Thymus (tissue), 11 donors: Measurements from ENCODE around the gene TMEM237. TPM values are rescaled to one million over a fixed set of nuclear protein-coding genes. Genes with fewer than 3 reads are reported as not detected.

ENCODE experiments used
- DNase-seq, 9 donors: peaks; one replicate each; pipeline ENCODE4 v3.0.0-alpha.2; 2013; ENCODE audit warnings: low spot score in 9 of 9, low read depth in 6 of 9, missing footprints in 1 of 9
- H3K27ac ChIP-seq, 2 donors: one replicate each; pipeline ENCODE4 v1.5.1; 2013; ENCODE audit warnings: control low read depth in 1 of 2, low read depth in 1 of 2, low read length in 1 of 2, mild to moderate bottlenecking in 1 of 2, moderate library complexity in 1 of 2
- H3K27me3 ChIP-seq, 2 donors: one replicate each; pipeline ENCODE4 v1.5.1; 2013; ENCODE audit warnings: low read length in 1 of 2; ENCODE audit not compliant: control insufficient read depth in 2 of 2, insufficient read depth in 1 of 2
- H3K36me3 ChIP-seq, 2 donors: one replicate each; pipeline ENCODE4 v1.5.1; 2013; ENCODE audit warnings: low read length in 1 of 2, mild to moderate bottlenecking in 1 of 2, moderate library complexity in 1 of 2; ENCODE audit not compliant: control insufficient read depth in 2 of 2, insufficient read depth in 2 of 2
- H3K4me1 ChIP-seq, 2 donors: one replicate each; pipeline ENCODE4 v1.5.1; 2013; ENCODE audit warnings: low read length in 2 of 2; ENCODE audit not compliant: control insufficient read depth in 2 of 2, insufficient read depth in 2 of 2
- H3K4me3 ChIP-seq, 2 donors: one replicate each; pipeline ENCODE4 v1.5.1; 2013; ENCODE audit warnings: low read length in 2 of 2, control low read depth in 1 of 2, mild to moderate bottlenecking in 1 of 2
- H3K9me3 ChIP-seq, 2 donors: one replicate each; pipeline ENCODE4 v1.5.1; 2013; ENCODE audit warnings: low read length in 1 of 2, mild to moderate bottlenecking in 1 of 2; ENCODE audit not compliant: control insufficient read depth in 2 of 2, insufficient read depth in 1 of 2
- WGBS: extraction: QIAGEN DNeasy Blood & Tissue Kit; methylation state at CpG from one replicate; pipeline ENCODE4 v1.1.7; 2013; 5-methylcytosine and 5-hydroxymethylcytosine counted together
- polyA plus RNA-seq: library from polyadenylated mRNA; stranded (reverse); fragments of 200-250 nt; gene quantifications from one replicate; pipeline ENCODE4 v1.2.3, GENCODE V29; 2013
- total RNA-seq: library from RNA; stranded (reverse); fragments of 120-200 nt; gene quantifications from one replicate; pipeline ENCODE4 v1.2.4, GENCODE V29; 2013
- donor health status: healthy.

The TMEM237 gene
- total and polyA plus RNA-seq, 2 donors, result 21.1 to 24.7 TPM

- Histone ChIP-seq H3K27me3 (no peaks in the 10 kb centered on the region), H3K27ac (no peak overlapping the region), H3K9me3 (no peaks in the 10 kb centered on the region), H3K4me3 (no peak overlapping the region), H3K36me3 (peaks cover 17 to 38% of the 10 kb centered on the region in 2 donors), H3K4me1 (no peaks in the 10 kb centered on the region)
- DNase-seq, result no peak
- 98% methylated on average over 8 of the region's 8 CpGs for WGBS
Observed at GRCh38 chr2:201631041-201631440, 12.3 kb downstream of the TMEM237 start.

GRCh38 chr2:201630577-201630976, 12.7 kb downstream of the TMEM237 start:
- Histone ChIP-seq H3K9me3 (no peaks in the 10 kb centered on the region), H3K27me3 (no peaks in the 10 kb centered on the region), H3K27ac (no peak overlapping the region), H3K36me3 (peaks cover 17 to 37% of the 10 kb centered on the region in 2 donors), H3K4me3 (no peak overlapping the region), H3K4me1 (no peaks in the 10 kb centered on the region)
- no peak for DNase-seq
- 81% methylated on average over 2 of the region's 2 CpGs for WGBS

- 97% methylated on average over 2 of the region's 2 CpGs for WGBS
- Histone ChIP-seq H3K27me3 (no peaks in the 10 kb centered on the region), H3K9me3 (no peaks in the 10 kb centered on the region), H3K4me3 (no peak overlapping the region), H3K36me3 (peaks cover 17 to 35% of the 10 kb centered on the region in 2 donors), H3K4me1 (no peaks in the 10 kb centered on the region), H3K27ac (no peak overlapping the region)
- DNase-seq, result no peak
Observed at GRCh38 chr2:201628545-201628944, 14.8 kb downstream of the TMEM237 start.

- peaks cover 8 to 13% of the 10 kb centered on the region in 2 donors for H3K36me3 ChIP-seq
- peaks cover 0 to 6% of the 10 kb centered on the region in 2 donors for H3K9me3 ChIP-seq
- H3K4me3 ChIP-seq, result no peak overlapping the region
- no peaks in the 10 kb centered on the region for H3K27me3 ChIP-seq
- H3K27ac ChIP-seq, result no peak overlapping the region
- H3K4me1 ChIP-seq, result peaks cover 0 to 2% of the 10 kb centered on the region in 2 donors
- no peak for DNase-seq
- WGBS, result 97% methylated on average over 5 of the region's 5 CpGs
Observed at GRCh38 chr2:201622306-201622970, 20.9 kb downstream of the TMEM237 start.

DNA sequence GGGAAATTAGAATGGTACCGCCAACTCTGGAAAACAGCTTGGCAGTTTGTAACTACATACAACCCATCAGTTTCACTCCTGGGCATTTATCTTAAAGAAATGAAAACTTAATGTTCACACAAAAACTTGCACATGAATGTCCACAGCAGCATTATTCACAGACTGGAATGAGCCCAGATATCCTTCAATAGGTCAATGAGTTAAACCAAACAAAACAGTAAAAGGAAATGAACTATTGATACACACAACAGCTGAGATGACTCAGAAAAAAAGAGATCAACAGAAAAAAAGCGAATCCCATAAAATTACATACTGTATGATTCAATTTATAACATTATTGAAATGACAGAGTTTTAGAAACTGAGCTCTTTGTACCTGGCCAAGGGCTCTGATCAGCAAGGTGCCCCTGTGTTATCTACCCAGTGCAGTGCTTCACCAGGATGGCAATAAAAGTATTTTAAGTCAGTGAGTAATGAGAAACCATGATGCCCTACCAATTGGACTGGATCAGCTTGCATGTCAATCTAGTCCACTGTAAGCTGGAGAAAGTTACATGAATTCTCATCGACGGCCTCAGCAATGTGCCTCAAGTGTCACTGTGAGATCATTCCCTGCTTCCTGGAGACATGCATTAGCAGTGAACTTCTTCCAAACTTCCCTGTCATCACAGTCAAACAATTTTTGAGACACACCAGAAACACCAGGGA, 21.9 kb downstream of the TMEM237 start:
- WGBS, result 99% methylated on average over 4 of the region's 4 CpGs
- Histone ChIP-seq H3K27me3 (no peaks in the 10 kb centered on the region), H3K27ac (no peak overlapping the region), H3K9me3 (peaks cover 0 to 6% of the 10 kb centered on the region in 2 donors), H3K36me3 (peaks cover 4 to 11% of the 10 kb centered on the region in 2 donors), H3K4me1 (peaks cover 0 to 2% of the 10 kb centered on the region in 2 donors), H3K4me3 (no peak overlapping the region)
- no peak for DNase-seq

DNA sequence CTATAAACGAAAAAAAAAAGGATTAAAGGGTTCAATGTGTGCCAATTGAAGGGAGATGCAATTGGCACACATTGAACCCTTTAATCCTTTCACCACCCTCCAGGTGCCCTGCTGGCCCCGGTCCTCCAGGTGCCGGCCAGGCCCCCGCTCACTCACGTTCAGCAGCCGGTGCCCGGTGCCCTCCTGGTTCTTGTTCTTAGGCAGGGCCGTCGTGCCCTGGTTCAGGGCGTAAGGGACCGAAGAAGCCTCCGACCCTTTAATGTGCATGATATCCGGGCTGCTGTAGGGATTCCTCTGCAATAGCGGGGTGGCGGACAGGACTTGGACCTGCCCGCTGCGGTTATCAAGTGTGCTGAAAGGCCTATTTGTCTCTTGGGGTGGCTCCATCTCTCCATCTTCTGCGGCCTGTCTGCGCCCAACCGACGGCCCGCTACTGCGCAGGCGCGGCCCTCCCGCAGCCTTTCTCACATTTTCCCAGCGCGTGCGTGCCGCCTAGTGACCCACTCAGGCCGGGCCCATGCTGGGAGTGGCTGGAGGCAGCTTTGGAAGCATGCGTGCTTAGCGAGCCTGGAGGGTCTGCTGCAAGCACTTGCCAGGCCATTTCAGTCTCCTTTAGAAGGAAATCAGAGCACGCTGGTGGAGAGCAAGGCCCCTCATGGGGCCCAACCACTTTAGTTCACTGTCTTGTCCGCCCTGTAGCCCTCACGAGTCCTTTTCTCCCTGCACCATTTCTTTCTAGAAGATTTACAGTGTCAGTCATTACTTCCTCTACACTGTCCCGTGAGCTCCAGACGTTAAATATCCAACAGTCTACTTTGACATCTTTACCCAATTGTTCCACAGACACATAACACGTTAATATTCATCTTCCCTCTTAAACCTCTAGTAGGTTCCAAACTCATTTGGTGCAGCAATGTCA, 24.3 kb downstream of the TMEM237 start:
- WGBS, result 65% methylated on average over 39 of the region's 39 CpGs
- Histone ChIP-seq H3K36me3 (peaks cover 0 to 3% of the 10 kb centered on the region in 2 donors), H3K4me3 (no peak overlapping the region), H3K9me3 (peaks cover 0 to 6% of the 10 kb centered on the region in 2 donors), H3K27me3 (no peaks in the 10 kb centered on the region), H3K27ac (no peak overlapping the region), H3K4me1 (peaks cover 0 to 2% of the 10 kb centered on the region in 2 donors)
- DNase-seq, result peak in 3 of 9 donors; percentile 9 to 24 (median 18)

DNA sequence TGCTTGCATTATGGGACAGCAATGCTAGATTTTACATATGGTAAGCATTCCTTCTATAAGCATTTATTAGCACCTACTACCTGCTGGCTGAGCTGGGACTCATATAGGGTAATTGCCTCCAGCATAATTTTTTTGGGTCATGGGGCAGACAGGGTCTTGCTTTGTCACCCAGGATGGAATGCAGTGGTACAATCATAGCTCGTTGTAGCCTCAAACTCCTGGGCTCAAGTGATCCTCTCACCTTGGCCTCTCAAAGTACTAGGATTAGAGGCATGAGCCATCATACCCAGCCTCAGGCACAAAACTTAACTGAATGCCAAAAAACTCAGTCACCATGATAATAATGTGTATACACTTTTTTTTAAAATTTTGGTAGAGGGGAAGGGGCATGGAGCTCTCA, 35.3 kb downstream of the TMEM237 start:
- no peak overlapping the region for H3K4me3 ChIP-seq
- H3K9me3 ChIP-seq, result peaks cover 0 to 6% of the 10 kb centered on the region in 2 donors
- DNase-seq, result no peak
- WGBS, result 91% methylated on average over 1 of the region's 1 CpG
- no peaks in the 10 kb centered on the region for H3K4me1 ChIP-seq
- no peaks in the 10 kb centered on the region for H3K36me3 ChIP-seq
- no peaks in the 10 kb centered on the region for H3K27me3 ChIP-seq
- H3K27ac ChIP-seq, result no peak overlapping the region

- WGBS, result 92% methylated on average over 2 of the region's 2 CpGs
- no peaks in the 10 kb centered on the region for H3K4me1 ChIP-seq
Observed at GRCh38 chr2:201607568-201607967, 35.7 kb downstream of the TMEM237 start.

More at GRCh38 chr2:201607568-201607967, 35.7 kb downstream of the TMEM237 start:
- Histone ChIP-seq H3K36me3 (no peaks in the 10 kb centered on the region), H3K4me3 (no peak overlapping the region), H3K9me3 (peaks cover 0 to 6% of the 10 kb centered on the region in 2 donors), H3K27me3 (no peaks in the 10 kb centered on the region), H3K27ac (no peak overlapping the region)
- no peak for DNase-seq
